DND-41 (cell line): Measurements from ENCODE around the gene DNMBP.

Experiments used
- CTCF ChIP-seq: IDR thresholded peaks from 2 replicates; pipeline ENCODE4 v1.5.1; 2012; ENCODE audit warnings: borderline replicate concordance, low read length, moderate library complexity, mild to moderate bottlenecking; ENCODE audit not compliant: poor library complexity, severe bottlenecking; ENCODE audit errors: extremely low read depth
- EZH2 ChIP-seq: IDR thresholded peaks from 3 replicates; pipeline ENCODE4 v1.6.1; 2012; ENCODE audit warnings: borderline replicate concordance, low read depth, mild to moderate bottlenecking, moderate library complexity, low read length, inconsistent platforms; ENCODE audit not compliant: severe bottlenecking

- no peak for TF ChIP-seq CTCF
- TF ChIP-seq EZH2: no peak
These were observed 80.4 kb downstream of the DNMBP start for GRCh38 chr10:99929360-99929759.
